Pancreas (tissue), 10 donors: ENCODE data around the gene MPP2. TPM values are rescaled to one million over a fixed set of nuclear protein-coding genes. Genes with fewer than 3 reads are reported as not detected.

Experiments
- ATAC-seq, 4 donors: fragments of 200-7000 bp; cut with Tn5 transposase; one replicate each; pipeline versions ENCODE4 v1.8.0 to v1.9.1; 2020; ENCODE audit warnings: mild to moderate bottlenecking in 4 of 4, moderate library complexity in 4 of 4
- DNase-seq, 6 donors: peaks; one replicate each; pipeline ENCODE4 v3.0.0-alpha.2; 2020
- FAIRE-seq: peaks from 2 replicates; lab custom pipeline; 2012; peaks lifted over from hg19 to GRCh38; lab: Jason Lieb, UNC
- H3K27ac ChIP-seq, 4 donors: fragments of 200-600 bp; sonication (generic); 1 replicate in 3 of 4; 2 replicates in 1 of 4; pipeline versions ENCODE4 v1.5.0 to v1.8.0; 2020
- H3K27me3 ChIP-seq, 4 donors: fragments of 200-600 bp; one replicate each; pipeline ENCODE4 v1.8.0; 2021
- H3K36me3 ChIP-seq, 3 donors: fragments of 200-600 bp; sonication (generic) in 1 of 3; one replicate each; pipeline versions ENCODE4 v1.5.0 to v1.8.0; 2020 to 2021
- H3K4me1 ChIP-seq, 3 donors: fragments of 200-600 bp; one replicate each; pipeline ENCODE4 v1.8.0; 2021
- H3K4me3 ChIP-seq, 4 donors: fragments of 200-600 bp; sonication (generic) in 2 of 4; one replicate each; pipeline versions ENCODE4 v1.5.0 to v1.8.0; 2020 to 2021
- H3K9me3 ChIP-seq, 4 donors: fragments of 200-600 bp; one replicate each; pipeline ENCODE4 v1.8.0; 2021
- WGBS, 2 donors: extraction: QIAGEN DNeasy Blood & Tissue Kit; methylation state at CpG; one replicate each; pipeline ENCODE4 v1.1.7; 2013; 5-methylcytosine and 5-hydroxymethylcytosine counted together
- intact Hi-C, 3 donors: fragments of 100-400 bp; cut with DNase I; formaldehyde crosslinking; loops; one replicate each; pipeline versions ENCODE4 v1.11.1 to v1.14.2; 2022
- polyA plus RNA-seq, 2 donors: library from polyadenylated mRNA; stranded (reverse); fragments of 200-250 nt; gene quantifications; one replicate each; pipeline ENCODE4 v1.2.3, GENCODE V29; 2013
- total RNA-seq, 6 donors: library from RNA; stranded (reverse); fragmentation: NEBNext Ultra II Directional in 4 of 6; extraction: Animal tissue kit (Norgen Biotek cat#: 25700) in 4 of 6; gene quantifications; one replicate each; pipeline versions ENCODE4 v1.2.1 to v1.2.4, GENCODE V29; 2021 to 2023
- TF ChIP-seq, protein P1 (sequence below), 4 donors: fragments of 200-600 bp; sonication (generic) in 3 of 4; IDR thresholded peaks; one replicate each; pipeline versions ENCODE4 v1.5.0 to v1.8.0; 2021; ENCODE audit warnings: antibody characterized with exemption in 4 of 4
- donor health status: healthy with polysubstance abuse.
- donor health status: DM: no; HTN: no; CAD: no; lungs with moderate emphysema.
- donor health status: DM: no; HTN: no; CAD: no.
- donor health status: control.
- donor health status: control.
- donor health status: Bipolar disorder and iron deficiency.
- donor health status: DM: yes; HTN: yes; CAD: no.
- donor health status: DM: no; HTN: no; CAD: no.
- donor health status: DM: no; HTN: no; CAD: no.
- donor health status: DM: yes; HTN: yes; CAD: no.

MPP2 gene
- total and polyA plus RNA-seq, 8 donors = 1.0 to 6.6 (median 2.2) TPM

DNA sequence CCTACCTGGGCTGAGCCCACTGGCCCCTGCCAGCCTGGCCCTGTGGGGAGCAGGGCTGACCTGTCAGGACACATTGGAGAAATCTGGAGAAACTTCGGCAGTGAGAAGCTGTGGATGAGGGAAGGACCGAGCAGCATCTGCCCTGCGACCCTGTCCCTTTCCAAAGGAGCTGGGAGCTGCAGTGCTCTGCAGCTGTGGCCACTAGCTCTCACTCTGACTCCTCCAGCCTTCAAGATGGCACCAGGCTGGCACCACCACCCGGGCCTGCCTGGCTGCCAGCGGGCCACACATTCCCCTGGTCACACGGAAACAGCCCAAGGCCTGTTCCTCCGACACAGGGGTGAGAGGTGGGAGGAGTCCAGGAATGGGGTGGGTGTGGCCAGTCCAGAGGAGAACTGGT lies 30.3 kb downstream of the MPP2 start:
- H3K27ac ChIP-seq = no peak overlapping the region
- no peak for FAIRE-seq
- TF ChIP-seq, protein P1, sequence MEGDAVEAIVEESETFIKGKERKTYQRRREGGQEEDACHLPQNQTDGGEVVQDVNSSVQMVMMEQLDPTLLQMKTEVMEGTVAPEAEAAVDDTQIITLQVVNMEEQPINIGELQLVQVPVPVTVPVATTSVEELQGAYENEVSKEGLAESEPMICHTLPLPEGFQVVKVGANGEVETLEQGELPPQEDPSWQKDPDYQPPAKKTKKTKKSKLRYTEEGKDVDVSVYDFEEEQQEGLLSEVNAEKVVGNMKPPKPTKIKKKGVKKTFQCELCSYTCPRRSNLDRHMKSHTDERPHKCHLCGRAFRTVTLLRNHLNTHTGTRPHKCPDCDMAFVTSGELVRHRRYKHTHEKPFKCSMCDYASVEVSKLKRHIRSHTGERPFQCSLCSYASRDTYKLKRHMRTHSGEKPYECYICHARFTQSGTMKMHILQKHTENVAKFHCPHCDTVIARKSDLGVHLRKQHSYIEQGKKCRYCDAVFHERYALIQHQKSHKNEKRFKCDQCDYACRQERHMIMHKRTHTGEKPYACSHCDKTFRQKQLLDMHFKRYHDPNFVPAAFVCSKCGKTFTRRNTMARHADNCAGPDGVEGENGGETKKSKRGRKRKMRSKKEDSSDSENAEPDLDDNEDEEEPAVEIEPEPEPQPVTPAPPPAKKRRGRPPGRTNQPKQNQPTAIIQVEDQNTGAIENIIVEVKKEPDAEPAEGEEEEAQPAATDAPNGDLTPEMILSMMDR (IDR thresholded peaks at IDR 0.05) = no peak
- no peak for ATAC-seq
- no peaks in the 10 kb centered on the region for H3K9me3 ChIP-seq
- H3K27me3 ChIP-seq = no peaks in the 10 kb centered on the region
- no peak for DNase-seq
- no peaks in the 10 kb centered on the region for H3K36me3 ChIP-seq
- H3K4me3 ChIP-seq = no peak overlapping the region
- 80 to 89% methylated on average over 7 of the region's 7 CpGs for WGBS, 2 donors
- no peaks in the 10 kb centered on the region for H3K4me1 ChIP-seq
- intact Hi-C loops = loop anchor here in 1 of 3 donors (10.0 kb wide), 1 partner anchor 118 kb away; no protein-coding TSS in a partner anchor

DNA sequence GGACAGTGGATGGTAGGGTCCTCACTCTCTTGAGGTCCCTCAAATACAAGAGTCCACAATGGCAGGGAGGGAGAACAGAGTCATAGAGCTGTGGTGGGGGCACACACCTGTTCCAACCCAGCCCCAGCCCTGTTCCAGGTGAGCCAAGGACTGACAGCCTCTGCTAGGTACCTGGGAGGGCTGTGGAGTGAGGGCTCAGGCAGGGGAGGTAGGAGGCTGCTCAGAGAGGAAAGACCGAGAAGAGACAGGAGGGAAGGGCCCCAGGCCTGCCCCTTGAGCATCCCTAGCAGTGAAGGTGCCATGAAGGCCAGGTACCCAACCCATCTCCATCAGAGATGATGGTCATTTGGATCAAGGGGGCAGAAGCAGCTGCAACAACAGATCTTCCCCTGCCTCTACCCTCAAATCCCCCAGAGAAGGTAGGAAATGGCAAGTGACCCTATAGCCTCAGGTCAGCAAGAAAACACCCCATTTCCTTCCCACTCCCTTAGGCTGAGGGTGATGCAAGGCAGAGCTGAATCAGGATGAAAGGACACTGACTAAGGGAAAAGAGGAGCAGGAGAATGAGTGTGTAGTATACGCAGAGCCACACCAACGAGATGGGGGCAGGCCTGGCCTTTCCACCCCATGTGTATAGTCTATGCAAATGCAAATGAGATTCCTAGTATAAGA lies 31.7 kb downstream of the MPP2 start:
- Histone ChIP-seq H3K4me3 (no peak overlapping the region), H3K36me3 (no peaks in the 10 kb centered on the region), H3K4me1 (no peaks in the 10 kb centered on the region), H3K9me3 (no peaks in the 10 kb centered on the region), H3K27me3 (no peaks in the 10 kb centered on the region), H3K27ac (no peak overlapping the region)
- WGBS, 2 donors = 84 to 94% methylated on average over 3 of the region's 3 CpGs
- ATAC-seq (no peak), DNase-seq (no peak), FAIRE-seq (no peak)
- intact Hi-C loops = loop anchor here in 1 of 3 donors (10.0 kb wide), 1 partner anchor 119 kb away; no protein-coding TSS in a partner anchor
- TF ChIP-seq, protein P1 (IDR thresholded peaks at IDR 0.05) = no peak

DNA sequence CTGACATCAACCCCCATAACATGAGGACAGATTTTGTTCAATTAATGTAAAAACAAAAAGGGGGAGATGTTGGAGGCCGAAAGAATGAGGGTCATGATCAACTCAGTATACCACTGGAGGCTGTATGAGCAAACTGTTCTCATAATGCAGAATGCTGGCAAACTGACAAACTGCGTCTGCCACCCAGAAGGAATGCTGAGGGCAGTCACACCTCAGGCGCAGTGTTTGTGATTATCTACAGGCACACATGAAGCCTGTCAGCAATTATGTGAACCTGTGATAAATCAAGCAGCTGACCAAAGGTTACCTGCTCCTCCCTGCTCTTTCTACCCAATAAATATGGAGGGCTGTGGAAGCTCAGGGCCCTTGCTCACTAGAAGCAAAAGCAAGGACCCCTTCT lies 33.0 kb downstream of the MPP2 start:
- FAIRE-seq = no peak
- peak in 1 of 6 donors; percentile 35 for DNase-seq
- Histone ChIP-seq H3K9me3 (no peaks in the 10 kb centered on the region), H3K27ac (no peak overlapping the region), H3K4me1 (no peaks in the 10 kb centered on the region), H3K4me3 (no peak overlapping the region), H3K27me3 (no peaks in the 10 kb centered on the region), H3K36me3 (no peaks in the 10 kb centered on the region)
- intact Hi-C loops = loop anchor here in 1 of 3 donors (10.0 kb wide), 1 partner anchor 121 kb away; no protein-coding TSS in a partner anchor
- WGBS, 2 donors = 44 to 48% methylated on average over 3 of the region's 3 CpGs
- TF ChIP-seq, protein P1 (IDR thresholded peaks at IDR 0.05) = no peak
- peak in 1 of 4 donors; percentile 38 for ATAC-seq

GRCh38 chr17:43873815-43874214 lies 33.5 kb downstream of the MPP2 start:
- no peaks in the 10 kb centered on the region for H3K4me1 ChIP-seq
- no peak for ATAC-seq
- DNase-seq = no peak
- H3K9me3 ChIP-seq = no peaks in the 10 kb centered on the region
- TF ChIP-seq, protein P1 (IDR thresholded peaks at IDR 0.05) = no peak
- intact Hi-C loops = loop anchor here in 1 of 3 donors (10.0 kb wide), 1 partner anchor 121 kb away; no protein-coding TSS in a partner anchor
- H3K36me3 ChIP-seq = no peaks in the 10 kb centered on the region
- no peak overlapping the region for H3K4me3 ChIP-seq
- no peak overlapping the region for H3K27ac ChIP-seq
- 58 to 70% methylated on average over 6 of the region's 6 CpGs for WGBS, 2 donors
- no peak for FAIRE-seq
- H3K27me3 ChIP-seq = no peaks in the 10 kb centered on the region

GRCh38 chr17:43873091-43873490 lies 34.2 kb downstream of the MPP2 start:
- Histone ChIP-seq H3K4me3 (no peak overlapping the region), H3K9me3 (no peaks in the 10 kb centered on the region), H3K27ac (no peak overlapping the region), H3K36me3 (no peaks in the 10 kb centered on the region), H3K27me3 (no peaks in the 10 kb centered on the region), H3K4me1 (no peaks in the 10 kb centered on the region)
- ATAC-seq (no peak), FAIRE-seq (no peak), DNase-seq (no peak)
- WGBS, 2 donors = 59 to 69% methylated on average over 5 of the region's 5 CpGs
- intact Hi-C loops = loop anchor here in 1 of 3 donors (10.0 kb wide), 1 partner anchor 122 kb away; no protein-coding TSS in a partner anchor
- TF ChIP-seq, protein P1 (IDR thresholded peaks at IDR 0.05) = no peak
